Measurements from ENCODE around the gene SESN1. TPM values are rescaled to one million over a fixed set of nuclear protein-coding genes. Genes with fewer than 3 reads are reported as not detected.
"Not testable (repeated sequence)": the region's sequence is repeated elsewhere in the genome, so short reads cannot be mapped to it uniquely, and the experiment has no call there.

SESN1 gene
- total RNA-seq, 1 donor from 2014 or later, result 36.9 TPM

DNA sequence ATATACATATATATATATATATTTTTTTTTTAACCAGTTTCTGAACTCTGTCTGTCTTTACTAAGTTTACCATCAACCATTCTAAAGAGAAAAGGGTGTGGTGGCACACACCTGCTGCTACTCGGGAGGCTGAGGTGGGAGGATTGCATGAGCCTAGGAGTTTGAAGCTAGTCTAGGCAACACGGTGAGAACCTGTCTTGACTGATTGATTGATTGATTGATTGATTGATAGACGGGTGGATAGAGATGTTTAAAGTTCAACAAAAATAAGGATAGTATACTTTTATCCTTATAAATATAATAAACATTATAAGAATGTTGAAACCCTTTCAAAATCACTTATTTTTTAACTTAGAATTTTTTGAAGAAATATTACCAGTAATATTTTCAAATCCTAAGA lies 30.9 kb upstream of the SESN1 start:
- intact Hi-C loops (cut with DNase I), result no loop called here
- Histone ChIP-seq H3K4me1 (peaks cover 13% of the 10 kb centered on the region), H3K27ac (no peak overlapping the region), H3K9me3 (no peaks in the 10 kb centered on the region), H3K36me3 (no peaks in the 10 kb centered on the region), H3K27me3 (no peaks in the 10 kb centered on the region), H3K4me3 (no peak overlapping the region)
- ATAC-seq, result no peak
- no peak for DNase-seq
- TF ChIP-seq CTCF (IDR thresholded peaks at IDR 0.05), result no peak

DNA sequence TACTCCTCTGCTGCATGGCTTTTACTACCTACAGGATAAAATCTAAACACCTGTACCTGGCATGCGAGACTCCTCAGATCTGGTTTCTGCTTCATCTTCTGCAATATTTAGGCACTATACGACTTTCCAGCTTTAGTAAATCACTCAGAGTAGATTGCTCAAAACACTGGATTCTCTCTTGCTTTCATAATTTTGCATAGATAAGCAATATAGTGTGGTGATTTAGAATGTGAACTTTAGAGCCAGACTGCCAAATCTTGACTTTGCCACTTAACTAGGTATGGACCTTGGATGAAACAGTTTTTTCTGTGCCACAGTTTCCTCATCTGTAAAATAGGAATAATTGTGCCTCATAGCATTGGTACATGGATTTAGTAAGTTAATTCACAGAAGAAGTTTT lies 29.6 kb upstream of the SESN1 start:
- H3K4me1 ChIP-seq, result peaks cover 13% of the 10 kb centered on the region
- H3K4me3 ChIP-seq, result no peak overlapping the region
- ATAC-seq (no peak), DNase-seq (no peak)
- no peak for TF ChIP-seq CTCF (IDR thresholded peaks at IDR 0.05)
- no peaks in the 10 kb centered on the region for H3K9me3 ChIP-seq
- no peak overlapping the region for H3K27ac ChIP-seq
- intact Hi-C loops (cut with DNase I), result no loop called here
- no peaks in the 10 kb centered on the region for H3K27me3 ChIP-seq
- no peaks in the 10 kb centered on the region for H3K36me3 ChIP-seq

DNA sequence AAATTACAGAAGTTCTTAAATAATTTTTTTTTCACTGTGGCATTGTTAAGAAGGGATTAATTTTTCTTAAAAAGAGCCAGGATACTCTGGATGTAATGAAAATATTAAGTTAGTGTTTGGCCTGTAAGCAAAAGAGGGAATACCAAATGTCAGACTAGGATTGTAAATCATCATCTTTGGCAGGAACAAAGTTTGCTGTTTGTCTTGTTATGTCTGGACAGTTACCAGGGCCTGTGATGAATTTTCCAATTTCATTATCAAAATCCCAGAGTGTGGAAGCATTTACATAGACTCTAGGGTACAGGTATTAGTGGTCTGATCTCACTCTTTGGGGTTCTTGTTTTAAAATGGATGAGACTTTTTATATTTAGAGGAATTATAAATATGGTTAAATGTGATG lies 26.8 kb upstream of the SESN1 start:
- TF ChIP-seq CTCF (IDR thresholded peaks at IDR 0.05), result no peak
- ATAC-seq (no peak), DNase-seq (no peak)
- intact Hi-C loops (cut with DNase I), result no loop called here
- Histone ChIP-seq H3K4me3 (no peak overlapping the region), H3K27ac (no peak overlapping the region), H3K9me3 (no peaks in the 10 kb centered on the region), H3K4me1 (peaks cover 13% of the 10 kb centered on the region), H3K27me3 (no peaks in the 10 kb centered on the region), H3K36me3 (no peaks in the 10 kb centered on the region)

DNA sequence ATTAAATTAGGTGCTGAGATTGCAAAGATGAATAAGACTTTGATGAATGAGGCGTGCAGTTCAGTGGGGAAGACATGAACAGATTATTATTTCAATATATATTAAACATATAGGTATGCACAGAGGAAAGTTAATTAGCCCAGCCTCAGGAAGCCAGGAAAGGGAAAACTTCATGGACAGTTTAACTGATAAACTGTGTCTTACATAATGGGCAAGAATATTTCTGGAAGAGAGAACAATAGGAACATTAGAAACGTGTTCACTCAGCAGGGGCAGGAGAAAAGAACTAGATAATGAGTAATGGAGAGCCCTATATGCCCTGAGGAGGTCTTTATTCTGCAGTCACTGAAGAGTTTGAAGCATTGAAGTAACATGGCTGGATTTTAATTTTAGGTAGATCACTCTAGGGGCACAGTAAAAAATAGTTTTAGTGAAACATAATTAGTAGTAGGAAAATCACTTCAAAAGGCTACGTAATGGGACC lies 24.3 kb upstream of the SESN1 start:
- Histone ChIP-seq H3K36me3 (no peaks in the 10 kb centered on the region), H3K27me3 (no peaks in the 10 kb centered on the region), H3K9me3 (no peaks in the 10 kb centered on the region), H3K4me3 (no peak overlapping the region), H3K27ac (no peak overlapping the region), H3K4me1 (peaks cover 13% of the 10 kb centered on the region)
- no peak for TF ChIP-seq CTCF (IDR thresholded peaks at IDR 0.05)
- no peak for DNase-seq
- ATAC-seq, result no peak
- intact Hi-C loops (cut with DNase I), result no loop called here

DNA sequence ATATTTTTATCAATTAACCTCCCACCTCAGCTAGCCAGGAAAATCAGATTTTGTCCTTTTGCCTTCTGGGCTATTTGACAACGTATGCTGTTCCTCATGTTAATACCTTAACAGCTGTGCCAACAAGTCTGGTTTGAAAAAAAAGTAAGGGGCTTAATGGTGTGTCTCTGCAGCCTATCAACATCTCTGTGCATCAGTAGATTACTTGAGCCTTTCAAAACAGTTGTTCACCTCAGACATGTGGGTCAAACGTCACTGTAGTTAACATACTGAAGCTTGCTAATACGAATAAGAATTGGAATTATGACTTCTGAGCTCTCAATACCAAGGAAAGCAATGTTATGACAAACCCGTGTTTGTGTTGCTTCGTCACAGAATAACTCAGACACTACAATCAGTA lies 23.7 kb upstream of the SESN1 start:
- H3K4me3 ChIP-seq, result no peak overlapping the region
- no peak for TF ChIP-seq CTCF (IDR thresholded peaks at IDR 0.05)
- H3K36me3 ChIP-seq, result no peaks in the 10 kb centered on the region
- H3K4me1 ChIP-seq, result peaks cover 13% of the 10 kb centered on the region
- H3K9me3 ChIP-seq, result no peaks in the 10 kb centered on the region
- no peak for ATAC-seq
- H3K27ac ChIP-seq, result no peak overlapping the region
- H3K27me3 ChIP-seq, result no peaks in the 10 kb centered on the region
- intact Hi-C loops (cut with DNase I), result no loop called here
- no peak for DNase-seq

DNA sequence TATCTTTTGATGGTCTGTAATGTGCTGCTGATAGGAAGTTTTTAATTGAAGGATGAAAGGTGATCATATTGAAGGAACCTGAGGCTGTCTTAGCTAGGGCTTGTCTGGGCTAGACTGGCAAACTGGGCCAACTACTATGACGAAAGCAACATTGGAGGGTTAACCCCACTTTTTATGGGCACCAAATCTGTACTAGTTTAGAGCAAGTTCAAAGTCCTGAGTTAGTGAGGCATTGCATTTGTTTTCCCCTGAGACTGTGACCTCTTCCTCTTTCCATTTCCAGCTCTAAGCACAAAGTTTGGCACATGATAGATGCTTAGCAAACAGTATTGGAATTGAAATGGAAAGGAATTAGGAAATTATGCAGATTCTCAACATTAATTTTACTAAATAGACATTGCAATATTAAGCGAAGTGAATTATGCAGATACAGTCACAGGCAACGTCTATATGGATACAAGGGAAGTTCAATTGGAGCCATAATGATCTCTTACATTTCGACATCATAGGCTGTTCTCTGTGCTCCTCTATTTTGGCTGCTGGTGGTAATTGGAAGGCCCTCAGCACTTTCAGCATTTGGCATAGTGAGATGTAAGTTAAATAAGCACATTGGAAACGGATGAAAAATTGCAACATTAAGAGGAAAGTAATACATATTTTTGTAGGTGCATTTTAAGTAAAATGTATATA lies 22.8 kb upstream of the SESN1 start:
- no peak for TF ChIP-seq CTCF (IDR thresholded peaks at IDR 0.05)
- H3K9me3 ChIP-seq, result no peaks in the 10 kb centered on the region
- H3K4me1 ChIP-seq, result peaks cover 13% of the 10 kb centered on the region
- no peak overlapping the region for H3K4me3 ChIP-seq
- H3K36me3 ChIP-seq, result no peaks in the 10 kb centered on the region
- ATAC-seq (peak; percentile 34), DNase-seq (no peak)
- no peaks in the 10 kb centered on the region for H3K27me3 ChIP-seq
- intact Hi-C loops (cut with DNase I), result no loop called here
- H3K27ac ChIP-seq, result no peak overlapping the region

- H3K4me1 ChIP-seq; H3K27me3 ChIP-seq; H3K9me3 ChIP-seq; DNase-seq; H3K36me3 ChIP-seq; H3K4me3 ChIP-seq; ATAC-seq; H3K27ac ChIP-seq; intact Hi-C loops (cut with DNase I): not testable (repeated sequence)
These were observed 18.0 kb upstream of the SESN1 start for GRCh38 chr6:109112663-109113062.

GRCh38 chr6:109109663-109110062 lies 15.0 kb upstream of the SESN1 start:
- H3K36me3 ChIP-seq; ATAC-seq; H3K27ac ChIP-seq; H3K27me3 ChIP-seq; DNase-seq; H3K4me3 ChIP-seq; H3K9me3 ChIP-seq; H3K4me1 ChIP-seq; intact Hi-C loops (cut with DNase I): not testable (repeated sequence)
